Liver (tissue), 3 donors: Measurements from ENCODE around the gene MCM9.

ENCODE experiments used
- ATF3 ChIP-seq: IDR thresholded peaks from 2 replicates; pipeline ENCODE4 v1.6.1; 2016; ENCODE audit warnings: antibody characterized with exemption
- CTCF ChIP-seq: fragments of 150-350 bp; IDR thresholded peaks from 2 replicates; pipeline ENCODE4 v1.5.1; 2017; ENCODE audit warnings: improper control_type of control experiment, low read depth, low read length; ENCODE audit not compliant: missing input control
- JUND ChIP-seq, 2 donors: IDR thresholded peaks; 2 replicates each; pipeline ENCODE4 v1.6.1; 2016; ENCODE audit warnings: antibody characterized with exemption in 2 of 2
- MAX ChIP-seq: IDR thresholded peaks from 2 replicates; pipeline ENCODE4 v1.6.1; 2016; ENCODE audit warnings: antibody characterized with exemption
- NR2F2 ChIP-seq: IDR thresholded peaks from 2 replicates; pipeline ENCODE4 v1.6.1; 2016; ENCODE audit warnings: antibody characterized with exemption
- RAD21 ChIP-seq, 2 donors: IDR thresholded peaks; 2 replicates each; pipeline ENCODE4 v1.6.1; 2016; ENCODE audit warnings: antibody characterized with exemption in 2 of 2, mild to moderate bottlenecking in 2 of 2
- REST ChIP-seq: IDR thresholded peaks from 2 replicates; pipeline ENCODE4 v1.6.1; 2016; ENCODE audit warnings: antibody characterized with exemption, mild to moderate bottlenecking
- SP1 ChIP-seq: IDR thresholded peaks from 2 replicates; pipeline ENCODE4 v1.6.1; 2018; ENCODE audit warnings: antibody characterized with exemption, mild to moderate bottlenecking
- TAF1 ChIP-seq: conservative IDR thresholded peaks from 2 replicates; pipeline ENCODE4 v1.6.1; 2016; ENCODE audit warnings: antibody characterized with exemption, mild to moderate bottlenecking
- YY1 ChIP-seq: IDR thresholded peaks from 2 replicates; pipeline ENCODE4 v1.6.1; 2016; ENCODE audit warnings: antibody characterized with exemption, mild to moderate bottlenecking
- donor health status: healthy.
- donor health status: healthy.

GRCh38 chr6:118934461-118935330 is at the start of gene MCM9:
- no peak for TF ChIP-seq CTCF
- TF ChIP-seq JUND (IDR thresholded peaks at IDR 0.05), result peak in 1 of 2 donors; percentile 33
- TF ChIP-seq TAF1, result no peak
- TF ChIP-seq NR2F2, result peak; percentile 26
- TF ChIP-seq ATF3, result no peak
- peak; percentile 54 for TF ChIP-seq REST
- no peak for TF ChIP-seq RAD21 (IDR thresholded peaks at IDR 0.05)
- TF ChIP-seq MAX, result no peak
- TF ChIP-seq YY1, result no peak
- peak; percentile 35 for TF ChIP-seq SP1
